Thyroid gland (tissue), 4 donors: ENCODE data around the gene HSPA8. TPM values are rescaled to one million over a fixed set of nuclear protein-coding genes. Genes with fewer than 3 reads are reported as not detected.

Experiments
- DNase-seq, 2 donors: peaks; one replicate each; pipeline ENCODE4 v3.0.0-alpha.2; 2019
- H3K27ac ChIP-seq, 3 donors: fragments of 200-600 bp; sonication (generic); 1 replicate in 2 of 3; 2 replicates in 1 of 3; pipeline ENCODE4 v1.5.1; 2016 to 2019; ENCODE audit warnings: mild to moderate bottlenecking in 1 of 3, moderate library complexity in 1 of 3
- H3K27me3 ChIP-seq: fragments of 200-600 bp; sonication (generic); one replicate; pipeline ENCODE4 v1.5.1; 2019
- H3K36me3 ChIP-seq, 2 donors: fragments of 200-600 bp; sonication (generic); one replicate each; pipeline ENCODE4 v1.5.1; 2016 to 2019
- H3K4me1 ChIP-seq, 2 donors: fragments of 200-600 bp; sonication (generic); one replicate each; pipeline ENCODE4 v1.5.1; 2017 to 2019
- H3K4me3 ChIP-seq, 3 donors: fragments of 200-600 bp; sonication (generic); replicated peaks in 1 of 3; 1 replicate in 2 of 3; 2 replicates in 1 of 3; pipeline ENCODE4 v1.5.1; 2016; ENCODE audit warnings: mild to moderate bottlenecking in 1 of 3
- H3K9me3 ChIP-seq: fragments of 200-600 bp; sonication (generic); one replicate; pipeline ENCODE4 v1.5.1; 2017
- CTCF ChIP-seq, 6 experiments: fragments of 200-600 bp in 3 of 6; fragments of 450-650 bp in 3 of 6; sonication (generic) in 3 of 6; IDR thresholded peaks; one replicate each; pipeline ENCODE4 v1.5.1; 2016 to 2019; ENCODE audit warnings: antibody characterized with exemption in 6 of 6, mild to moderate bottlenecking in 2 of 6, inconsistent platforms in 1 of 6, moderate library complexity in 1 of 6
- POLR2A ChIP-seq, 2 donors: fragments of 450-650 bp; IDR thresholded peaks; one replicate each; pipeline ENCODE4 v1.6.1; 2017; ENCODE audit warnings: antibody characterized with exemption in 2 of 2, mild to moderate bottlenecking in 2 of 2, moderate library complexity in 1 of 2
- WGBS, 2 donors: methylation state at CpG; one replicate each; pipeline ENCODE4 v1.1.5; 2017; 5-methylcytosine and 5-hydroxymethylcytosine counted together
- intact Hi-C: fragments of 100-400 bp; cut with DNase I; formaldehyde crosslinking; loops from one replicate; pipeline ENCODE4 v1.15.1; 2023
- total RNA-seq, 4 donors: library from RNA; depleted of rRNA; stranded (reverse); fragments of >200 nt; gene quantifications; one replicate each; pipeline ENCODE4 v1.2.3, GENCODE V29; 2016

The HSPA8 gene
- total RNA-seq, 4 donors from 2014 or later: 641 to 1,030 (median 860) TPM

DNA sequence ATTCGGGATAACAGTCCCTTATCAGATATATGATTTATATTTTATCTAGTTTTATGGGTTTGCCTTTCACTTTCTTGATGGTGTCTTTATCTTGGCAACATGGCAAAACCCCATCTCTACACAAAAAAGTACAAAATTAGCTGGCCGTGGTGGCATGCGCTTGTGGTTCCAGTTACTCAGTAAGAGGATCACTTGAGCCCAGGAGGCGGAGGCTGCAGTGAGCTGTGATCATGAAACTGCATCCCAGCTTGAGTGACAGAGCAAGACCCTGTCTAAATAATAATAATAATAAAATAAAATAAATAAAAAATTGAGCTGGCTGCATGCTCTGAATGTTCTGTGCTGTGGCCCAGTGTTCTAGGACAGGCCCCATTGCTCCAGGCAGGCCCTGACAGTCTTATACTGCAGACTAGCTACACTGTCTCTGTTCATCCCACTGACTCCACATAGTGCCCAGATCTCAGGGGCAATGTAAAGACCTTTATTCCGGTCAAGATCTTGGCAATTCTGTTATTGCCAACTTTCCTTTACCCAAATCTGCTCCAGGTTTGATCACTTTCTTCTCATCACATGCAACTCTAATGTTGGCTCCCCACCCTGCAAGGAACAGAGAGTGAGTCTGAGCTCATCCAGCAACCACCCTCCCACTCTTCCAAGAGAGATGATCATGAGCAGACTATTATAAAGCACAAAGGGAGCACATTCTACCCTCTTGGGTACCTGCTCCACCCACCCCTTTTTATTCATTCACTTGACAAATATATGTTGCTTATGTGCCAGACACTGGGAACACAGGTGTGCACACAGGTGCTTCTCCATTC, 8.8 kb downstream of the HSPA8 start:
- intact Hi-C loops: no loop called here
- Histone ChIP-seq H3K27me3 (no peaks in the 10 kb centered on the region), H3K9me3 (no peaks in the 10 kb centered on the region), H3K4me1 (peaks cover 6 to 13% of the 10 kb centered on the region in 2 donors), H3K27ac (no peak overlapping the region), H3K4me3 (no peak overlapping the region), H3K36me3 (peaks cover 30 to 32% of the 10 kb centered on the region in 2 donors)
- TF ChIP-seq CTCF (IDR thresholded peaks at IDR 0.05): no peak
- TF ChIP-seq POLR2A (IDR thresholded peaks at IDR 0.05): no peak
- no peak for DNase-seq
- WGBS, 2 donors: 80 to 82% methylated on average over 5 of the region's 5 CpGs

GRCh38 chr11:123051634-123052033, 10.3 kb downstream of the HSPA8 start:
- H3K36me3 ChIP-seq: peaks cover 16 to 17% of the 10 kb centered on the region in 2 donors
- H3K27me3 ChIP-seq: no peaks in the 10 kb centered on the region
- DNase-seq: no peak
- intact Hi-C loops: no loop called here
- no peak overlapping the region for H3K27ac ChIP-seq
- no peaks in the 10 kb centered on the region for H3K9me3 ChIP-seq
- TF ChIP-seq POLR2A (IDR thresholded peaks at IDR 0.05) (no peak), CTCF (IDR thresholded peaks at IDR 0.05) (no peak)
- H3K4me3 ChIP-seq: no peak overlapping the region
- 93 to 96% methylated on average over 4 of the region's 4 CpGs for WGBS, 2 donors
- H3K4me1 ChIP-seq: peaks cover 0 to 6% of the 10 kb centered on the region in 2 donors

DNA sequence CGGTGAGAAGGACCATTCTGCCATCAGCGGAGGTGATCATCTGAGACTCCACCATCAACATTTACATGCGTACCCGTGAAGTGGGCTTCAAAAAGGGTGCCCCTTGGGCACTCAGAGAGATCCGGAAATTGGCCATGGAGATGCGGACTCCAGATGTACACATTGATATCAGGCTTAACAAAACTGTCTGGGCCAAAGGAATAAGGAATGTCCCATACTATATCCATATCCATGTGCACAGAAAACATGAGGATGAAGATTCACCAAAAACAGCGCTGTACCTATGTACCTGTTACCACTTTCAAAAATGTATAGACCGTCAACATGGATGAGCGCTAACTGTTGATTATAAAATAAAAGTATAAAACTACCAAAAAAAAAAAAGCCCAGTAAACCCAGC, 10.8 kb downstream of the HSPA8 start:
- Histone ChIP-seq H3K4me1 (peaks cover 0 to 2% of the 10 kb centered on the region in 2 donors), H3K36me3 (peaks cover 11 to 13% of the 10 kb centered on the region in 2 donors), H3K27ac (no peak overlapping the region), H3K27me3 (no peaks in the 10 kb centered on the region), H3K9me3 (no peaks in the 10 kb centered on the region), H3K4me3 (no peak overlapping the region)
- TF ChIP-seq CTCF (IDR thresholded peaks at IDR 0.05) (no peak), POLR2A (IDR thresholded peaks at IDR 0.05) (no peak)
- no peak for DNase-seq
- intact Hi-C loops: no loop called here
- WGBS, 2 donors: 96 to 97% methylated on average over 9 of the region's 9 CpGs

DNA sequence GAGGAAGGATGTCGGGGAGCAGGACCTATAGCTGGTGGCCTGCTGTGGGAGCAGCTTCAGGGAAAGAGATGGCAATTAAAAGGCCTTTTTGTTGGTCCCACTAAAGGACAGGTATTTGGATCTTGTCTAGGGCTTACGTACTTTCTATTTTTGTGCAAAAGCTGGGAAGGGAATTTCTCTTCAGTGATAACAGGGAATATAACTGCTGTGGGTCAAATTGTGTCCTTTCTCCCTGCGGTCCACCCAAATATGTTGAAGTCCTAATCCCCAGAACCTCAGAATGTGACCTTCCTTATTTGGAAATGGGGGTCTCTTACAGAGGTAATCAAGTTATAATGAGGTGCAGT, 14.0 kb downstream of the HSPA8 start:
- no peaks in the 10 kb centered on the region for H3K4me1 ChIP-seq
- intact Hi-C loops: no loop called here
- no peak overlapping the region for H3K27ac ChIP-seq
- no peaks in the 10 kb centered on the region for H3K36me3 ChIP-seq
- no peaks in the 10 kb centered on the region for H3K27me3 ChIP-seq
- H3K9me3 ChIP-seq: no peaks in the 10 kb centered on the region
- WGBS, 2 donors: 91 to 94% methylated on average over 3 of the region's 3 CpGs
- DNase-seq: no peak
- TF ChIP-seq POLR2A (IDR thresholded peaks at IDR 0.05) (no peak), CTCF (IDR thresholded peaks at IDR 0.05) (no peak)
- no peak overlapping the region for H3K4me3 ChIP-seq

DNA sequence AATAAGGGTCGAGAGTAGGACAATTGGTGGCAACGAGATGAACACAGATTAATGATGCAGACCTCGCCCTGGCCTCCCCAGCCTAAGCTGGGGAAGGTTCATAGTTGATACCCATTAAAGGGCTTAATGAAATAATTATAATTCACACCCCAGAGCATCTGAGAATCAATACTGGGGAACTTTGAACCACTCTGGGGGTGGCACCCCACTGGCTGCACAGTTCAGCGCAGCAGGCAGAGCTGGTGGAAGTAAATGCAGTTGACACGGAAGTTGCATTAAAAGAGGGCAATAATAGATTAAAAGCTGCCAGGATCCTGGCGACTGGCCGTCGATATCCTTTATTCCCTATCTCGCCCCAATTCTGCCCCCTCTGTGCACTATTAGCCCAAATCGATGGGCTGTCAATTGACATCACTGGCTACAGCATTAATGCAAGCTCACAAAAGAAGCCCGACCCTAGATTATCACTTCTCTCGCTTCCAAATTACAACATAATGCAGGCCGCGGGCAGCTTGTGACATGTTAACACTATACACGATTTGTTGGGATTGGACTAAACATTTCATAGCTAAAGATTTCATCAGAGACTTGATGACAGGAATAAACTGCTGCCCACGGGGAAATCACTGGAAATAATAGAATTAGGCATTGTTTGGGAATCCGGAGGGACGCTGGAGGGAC, 14.5 kb downstream of the HSPA8 start:
- Histone ChIP-seq H3K4me1 (no peaks in the 10 kb centered on the region), H3K4me3 (no peak overlapping the region), H3K9me3 (no peaks in the 10 kb centered on the region), H3K27me3 (no peaks in the 10 kb centered on the region), H3K27ac (no peak overlapping the region), H3K36me3 (no peaks in the 10 kb centered on the region)
- 84 to 86% methylated on average over 18 of the region's 18 CpGs for whole genome bisulfite sequencing, 2 donors
- no peak for DNase-seq
- TF ChIP-seq CTCF (IDR thresholded peaks at IDR 0.05) (no peak), POLR2A (IDR thresholded peaks at IDR 0.05) (no peak)
- intact Hi-C loops: no loop called here
